NK-92 treated with Interleukin-12 subunit alpha and Interleukin-12 subunit beta, amount 100 ng/mL, for 24 hours (cell line): ENCODE data around the gene POFUT1.
"Not testable (repeated sequence)": the region's sequence is repeated elsewhere in the genome, so short reads cannot be mapped to it uniquely, and the experiment has no call there.

Source experiments
- DNase-seq: peaks from one replicate; lab custom pipeline; 2025; lab: John Stamatoyannopoulos, UW

The POFUT1 gene

GRCh38 chr20:32189123-32189410 is 18.6 kb upstream of the POFUT1 start:
- DNase-seq: no peak

DNA sequence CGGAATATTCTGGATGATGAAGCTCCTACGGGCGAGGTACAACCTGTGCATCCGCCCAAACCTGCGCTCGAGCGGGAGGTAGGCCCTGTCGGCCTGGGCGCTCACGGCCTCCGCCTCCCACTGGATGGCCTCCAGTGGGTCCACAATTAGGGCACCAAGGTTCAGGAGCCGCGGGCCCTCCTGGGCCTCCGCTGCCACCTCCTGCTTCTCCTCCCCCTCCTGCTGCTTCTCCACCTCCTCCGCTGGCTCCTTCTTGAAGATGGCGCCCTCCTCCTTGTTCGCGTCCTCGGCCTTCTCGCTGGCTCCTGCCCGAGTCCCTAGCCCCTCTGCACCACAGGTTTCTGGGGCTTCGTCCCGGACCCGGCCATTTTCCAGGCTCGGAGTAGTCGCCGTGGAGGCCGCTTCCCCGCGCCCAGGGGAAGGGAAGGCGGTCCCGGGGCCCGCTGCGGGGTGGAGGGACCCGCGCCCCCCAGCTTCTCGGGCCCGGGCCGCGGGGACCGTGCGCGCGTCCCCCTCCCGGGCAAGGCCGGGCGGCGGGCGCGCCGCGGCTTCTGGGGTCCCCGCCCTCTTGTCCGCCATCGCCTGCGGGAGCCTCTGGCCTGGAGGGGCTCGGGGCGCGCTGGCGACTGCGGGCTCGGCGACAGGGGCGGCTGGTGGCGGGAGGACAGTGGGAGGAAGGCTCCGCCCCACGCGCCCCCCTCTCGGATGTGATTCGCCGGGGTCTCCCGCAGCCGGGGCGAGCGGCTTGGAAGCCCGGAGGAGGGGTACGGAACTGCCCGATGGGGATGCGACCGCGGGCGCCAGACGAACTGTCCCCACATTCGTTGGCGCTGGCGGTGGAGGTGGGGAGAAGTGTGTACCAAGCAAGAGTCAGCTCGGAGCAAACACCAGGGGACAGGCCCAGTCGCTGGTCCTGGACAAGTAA is 17.7 kb upstream of the POFUT1 start:
- no peak for DNase-seq

GRCh38 chr20:32190616-32191415 is 16.9 kb upstream of the POFUT1 start:
- DNase-seq: no peak

DNA sequence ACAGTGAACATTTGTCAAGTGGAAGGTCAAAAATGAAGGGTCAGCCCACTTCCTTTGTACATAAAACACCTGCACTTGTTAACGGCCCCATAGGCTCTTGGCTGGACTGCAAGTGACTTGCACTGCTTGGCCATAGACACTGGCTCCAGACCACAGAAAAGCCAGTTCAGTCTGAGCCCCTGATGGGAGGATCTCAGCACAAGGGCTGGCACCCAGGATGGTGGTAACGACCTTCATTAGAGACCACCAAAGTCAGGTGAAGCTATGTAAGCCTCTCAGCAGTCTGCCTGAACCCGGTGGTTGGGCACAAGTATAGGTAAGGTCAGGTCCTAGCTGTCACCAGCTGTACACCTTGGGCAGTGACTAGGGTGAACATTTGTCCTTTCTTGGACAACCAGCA is 16.3 kb upstream of the POFUT1 start:
- no peak for DNase-seq

- no peak for DNase-seq
Measured at GRCh38 chr20:32191873-32192272, 15.8 kb upstream of the POFUT1 start.

- no peak for DNase-seq
Measured at GRCh38 chr20:32192698-32193097, 15.0 kb upstream of the POFUT1 start.

DNA sequence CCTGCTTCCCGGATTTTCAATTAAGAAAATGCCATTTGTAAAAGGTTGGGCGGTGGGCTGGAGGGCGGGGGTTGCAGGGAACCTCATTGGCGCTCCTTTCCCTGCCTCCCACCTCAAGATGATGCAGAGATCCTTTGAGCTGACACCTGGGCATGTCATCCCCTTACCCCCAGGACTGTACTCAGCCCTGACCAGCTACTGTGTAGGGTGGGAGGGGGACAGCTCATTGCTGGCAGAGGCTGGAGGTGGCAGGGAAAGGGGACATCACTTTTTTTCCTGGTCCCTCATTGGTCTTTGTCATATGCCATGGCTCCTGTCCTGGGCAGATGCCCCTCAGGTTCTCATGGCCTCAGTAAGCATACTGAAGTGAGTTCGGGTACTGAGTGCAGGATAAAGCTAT is 14.3 kb upstream of the POFUT1 start:
- not testable (repeated sequence) for DNase-seq

DNA sequence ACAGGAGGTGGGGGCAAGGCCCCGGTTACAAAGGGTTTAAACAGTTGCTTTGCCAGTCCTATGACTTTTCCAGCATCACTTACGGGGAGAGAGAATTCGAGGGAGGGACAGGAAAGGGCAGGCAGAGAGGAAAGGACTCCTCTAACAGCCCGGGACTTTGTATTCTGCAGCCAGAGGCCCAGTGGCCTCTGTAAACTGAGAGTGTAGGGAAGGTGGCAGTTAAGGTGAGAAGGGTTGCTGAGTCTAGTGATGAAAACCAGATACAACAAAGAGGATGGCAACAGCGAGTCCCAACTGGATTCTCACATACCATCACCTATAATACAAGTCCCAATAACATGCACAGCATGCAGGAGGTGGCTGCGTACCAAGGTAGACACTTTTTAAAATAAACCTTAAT is 13.7 kb upstream of the POFUT1 start:
- DNase-seq: no peak

DNA sequence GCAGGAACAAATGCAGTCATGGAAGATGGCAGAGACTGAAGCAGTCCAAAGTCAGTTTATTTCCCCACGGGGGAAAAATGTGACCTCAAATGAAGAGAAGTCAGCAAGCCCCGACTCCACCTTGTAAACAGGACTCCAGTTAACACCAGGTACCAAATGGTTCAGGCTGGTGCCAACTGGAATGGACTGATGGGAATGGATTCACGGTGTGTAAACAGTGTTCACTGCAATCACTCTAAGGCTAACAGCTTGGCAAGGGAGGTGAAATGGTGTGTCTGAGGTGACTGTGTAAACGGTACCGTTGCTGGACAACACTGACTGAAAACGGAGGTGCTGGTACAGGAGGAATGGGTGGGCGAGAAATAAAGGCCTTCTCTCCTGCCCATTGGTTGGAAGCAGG is 12.1 kb upstream of the POFUT1 start:
- no peak for DNase-seq

DNA sequence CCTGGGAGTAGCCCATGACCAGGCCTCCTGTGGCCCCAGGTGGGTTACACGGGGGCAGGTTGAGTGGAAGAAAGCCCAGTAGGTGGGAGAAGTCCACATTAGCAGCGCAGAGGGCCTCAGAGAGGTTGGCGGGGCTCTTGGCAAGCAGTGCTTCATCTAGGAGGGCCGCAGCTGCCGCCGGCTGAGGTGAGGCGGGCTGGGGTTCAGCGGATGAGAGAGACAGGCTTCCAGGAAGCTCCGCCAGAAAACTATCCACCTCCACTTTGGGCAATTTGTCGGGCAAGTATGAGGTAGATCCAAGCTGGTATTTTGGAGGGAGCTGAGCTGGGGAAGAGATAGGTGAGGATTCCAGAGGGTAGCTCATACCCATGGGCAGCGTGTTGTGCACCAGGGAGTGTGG is 11.1 kb upstream of the POFUT1 start:
- DNase-seq: not testable (repeated sequence)

DNA sequence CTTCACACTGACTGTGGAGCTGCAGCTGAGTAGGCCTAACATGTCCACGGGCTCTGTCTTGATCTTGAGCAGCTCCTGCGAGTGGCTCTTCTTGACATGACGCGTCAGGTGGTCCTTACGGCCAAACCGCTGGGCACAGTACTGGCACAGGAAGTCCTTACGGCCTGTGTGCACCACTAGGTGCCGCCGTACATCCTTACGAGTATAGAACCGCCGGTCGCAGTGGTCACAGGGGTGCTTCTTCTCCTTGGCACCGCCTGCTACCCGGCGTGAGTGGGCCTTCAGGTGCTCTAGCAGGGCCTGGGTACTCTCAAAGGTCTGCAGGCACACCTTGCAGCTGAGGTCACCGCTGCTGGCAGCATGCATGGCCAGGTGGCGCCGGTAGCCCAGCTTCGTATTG is 10.5 kb upstream of the POFUT1 start:
- DNase-seq: not testable (repeated sequence)

GRCh38 chr20:32199006-32199405 is 8.7 kb upstream of the POFUT1 start:
- no peak for DNase-seq

GRCh38 chr20:32201296-32201976 is 6.2 kb upstream of the POFUT1 start:
- no peak for DNase-seq

GRCh38 chr20:32201977-32202363 is 5.7 kb upstream of the POFUT1 start:
- DNase-seq: no peak

DNA sequence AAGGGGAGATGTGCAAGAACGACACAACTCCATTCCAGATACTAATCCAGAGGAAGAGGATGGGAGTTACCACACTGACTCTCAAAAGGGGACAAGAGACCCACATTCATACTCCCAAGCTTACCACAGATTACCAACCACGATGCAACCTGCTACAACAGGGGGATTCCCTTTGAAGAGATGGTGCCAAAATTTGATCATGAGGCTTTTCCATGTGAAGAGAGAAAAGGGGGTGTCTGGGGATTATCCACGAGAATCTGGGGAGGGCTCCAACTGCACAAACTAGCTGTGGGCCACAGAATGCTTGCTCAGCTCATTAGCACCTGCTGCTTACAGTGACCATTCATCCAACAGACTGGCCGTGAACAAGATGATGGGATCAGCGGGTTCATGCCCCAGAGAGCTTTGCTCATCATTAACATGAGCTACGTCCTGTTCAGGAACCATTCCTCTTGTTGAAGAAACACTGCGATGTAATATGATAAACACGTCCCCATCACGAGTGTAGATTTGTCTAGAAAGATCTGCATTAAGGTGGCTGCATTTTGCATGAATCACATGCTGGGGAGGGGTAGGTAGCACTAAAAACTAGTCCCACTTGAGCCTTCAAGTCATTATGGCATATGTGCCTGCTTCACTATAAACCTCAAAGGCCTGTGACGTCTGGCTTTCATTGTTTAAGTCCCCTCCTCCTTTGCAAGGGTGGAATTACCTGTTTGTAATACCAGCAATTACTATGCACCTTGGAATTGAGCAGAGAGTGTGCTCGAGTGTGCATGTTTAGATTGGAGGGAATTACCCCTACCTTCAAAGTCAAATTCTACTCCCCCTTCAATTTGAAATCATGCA is 4.1 kb upstream of the POFUT1 start:
- DNase-seq: no peak

DNA sequence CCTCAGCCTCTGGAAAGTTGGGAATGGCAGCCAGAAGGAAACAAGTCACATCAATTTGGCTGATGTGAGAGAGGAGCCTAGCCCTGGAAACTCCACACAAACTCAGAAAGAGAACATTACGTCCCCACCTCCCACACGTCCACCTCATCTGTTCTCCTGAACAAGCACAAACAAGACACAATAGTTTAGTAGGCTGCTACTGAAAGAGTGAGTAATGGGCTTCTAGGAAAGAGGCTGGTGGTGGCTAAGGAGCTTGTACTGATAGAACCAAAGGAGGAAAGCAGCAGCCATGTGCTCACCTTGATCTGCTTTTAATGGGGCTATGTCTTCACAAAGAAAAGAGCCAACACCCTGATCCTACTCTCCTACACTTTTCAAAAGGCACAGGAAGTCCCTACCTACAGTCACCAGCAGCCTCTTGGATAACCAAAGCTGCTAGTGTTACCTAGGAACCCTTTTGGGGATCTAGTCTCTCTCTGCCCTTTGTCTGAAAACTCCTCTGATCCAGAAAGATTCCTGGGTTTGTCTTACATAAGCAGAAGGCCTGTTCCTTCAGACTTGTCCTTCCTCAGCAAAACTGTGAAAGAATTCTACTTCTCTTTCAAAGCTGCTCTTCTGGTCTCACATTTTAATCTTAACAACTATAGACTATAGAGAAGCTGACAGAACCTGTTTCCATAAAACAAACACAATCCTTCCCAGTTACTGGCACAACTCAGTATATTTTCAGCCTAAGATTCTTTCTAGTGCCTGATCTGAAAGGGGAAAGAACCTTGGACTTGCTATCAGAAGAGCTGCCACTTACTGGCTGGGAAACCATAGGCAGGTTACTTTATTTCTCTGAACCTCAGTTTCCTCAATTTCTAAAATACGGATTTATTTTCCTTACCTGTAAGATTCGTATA is 3.2 kb upstream of the POFUT1 start:
- DNase-seq: no peak

GRCh38 chr20:32205110-32205842 is 2.4 kb upstream of the POFUT1 start:
- DNase-seq: no peak

DNA sequence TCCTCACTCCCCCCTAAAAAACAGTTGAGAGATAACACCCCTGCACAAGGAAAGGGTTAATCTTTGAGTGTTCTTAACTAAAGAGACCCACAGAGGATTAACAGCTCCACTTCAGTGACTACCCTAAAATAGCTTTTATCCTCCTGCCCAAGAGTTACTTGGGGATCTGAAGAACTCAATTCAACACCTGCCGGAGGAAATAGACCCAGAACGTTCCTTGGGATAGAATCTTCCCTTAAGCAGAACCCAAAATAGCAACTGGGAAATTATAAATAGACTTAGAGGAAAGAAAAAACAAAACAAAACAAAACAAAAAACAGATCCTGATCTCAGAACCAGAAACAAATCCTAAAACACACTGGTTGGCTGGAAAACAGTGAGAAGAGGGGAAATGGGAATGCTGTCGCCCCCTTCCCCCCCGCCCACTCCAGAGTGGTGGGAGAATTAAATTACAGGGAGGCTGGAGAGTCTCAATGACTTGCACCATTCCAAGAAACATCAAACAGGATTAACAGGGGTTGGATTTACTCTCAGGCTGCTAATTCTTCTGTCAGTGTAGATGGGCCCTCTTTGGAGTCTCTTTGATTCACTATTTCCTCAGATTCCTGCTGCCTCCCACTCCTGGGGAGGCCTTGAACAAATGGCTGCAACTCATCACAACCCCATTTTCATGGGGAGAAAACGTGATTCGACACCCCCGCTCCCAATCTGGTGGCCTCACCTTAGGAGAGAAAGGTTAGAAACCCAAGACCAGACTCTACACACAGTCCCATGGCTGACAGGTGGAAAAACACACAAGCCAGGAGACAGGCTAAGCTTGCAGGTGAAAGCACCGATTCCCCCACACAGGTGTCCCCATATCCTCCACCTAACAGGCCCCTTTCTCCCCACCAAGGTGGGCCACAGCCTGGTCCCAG is 1.6 kb upstream of the POFUT1 start:
- no peak for DNase-seq
